Activated T-helper 1 cell treated with anti-CD3 and anti-CD28 coated beads, Interleukin-12 subunit alpha, Interleukin-12 subunit beta, Interleukin-2, Interleukin-4 antibody, amounts not matched to agents 30 ng/mL and 10 ng/mL and 1 ng/mL, durations not matched to agents 14 hours and 24 hours and 36 hours (primary cell): ENCODE data around the gene ELOVL6. TPM values are rescaled to one million over a fixed set of nuclear protein-coding genes. Genes with fewer than 3 reads are reported as not detected.
"Not testable (repeated sequence)": the region's sequence is repeated elsewhere in the genome, so short reads cannot be mapped to it uniquely, and the experiment has no call there.

Experiments used
- DNase-seq: peaks from one replicate; pipeline ENCODE4 v3.0.0; 2021; ENCODE audit warnings: low spot score
- H3K27ac Mint-ChIP-seq: one replicate; pipeline ENCODE4 v1.8.0; 2021; ENCODE audit warnings: mild to moderate bottlenecking, mixed read lengths
- H3K27me3 Mint-ChIP-seq: one replicate; pipeline ENCODE4 v1.8.0; 2022; ENCODE audit warnings: mild to moderate bottlenecking, moderate library complexity, mixed read lengths; ENCODE audit not compliant: insufficient read depth
- H3K36me3 Mint-ChIP-seq: one replicate; pipeline ENCODE4 v1.8.0; 2021; ENCODE audit warnings: low read depth, mixed read lengths
- H3K4me1 Mint-ChIP-seq: one replicate; pipeline ENCODE4 v1.8.0; 2021; ENCODE audit warnings: low read depth, mixed read lengths
- H3K4me3 Mint-ChIP-seq: one replicate; pipeline ENCODE4 v1.8.0; 2021; ENCODE audit warnings: mild to moderate bottlenecking, moderate library complexity, mixed read lengths
- H3K9me3 Mint-ChIP-seq: one replicate; pipeline ENCODE4 v1.8.0; 2021; ENCODE audit warnings: mixed read lengths
- intact Hi-C: fragments of 100-400 bp; cut with micrococcal nuclease; formaldehyde crosslinking; loops from one replicate; pipeline ENCODE4 v1.15.1; 2024
- total RNA-seq: library from RNA; stranded (reverse); gene quantifications from 2 replicates; pipeline ENCODE4 v1.2.3, GENCODE V29; 2022

Gene ELOVL6
- total RNA-seq, 1 donor from 2014 or later, result 19.1 TPM

GRCh38 chr4:110042545-110043517 lies 155.6 kb downstream of the ELOVL6 start:
- peaks cover 16% of the 10 kb centered on the region for H3K4me1 Mint-ChIP-seq
- no peak for DNase-seq
- no peak overlapping the region for H3K27ac Mint-ChIP-seq
- H3K36me3 Mint-ChIP-seq, result no peaks in the 10 kb centered on the region
- H3K9me3 Mint-ChIP-seq, result no peaks in the 10 kb centered on the region
- no peak overlapping the region for H3K4me3 Mint-ChIP-seq
- H3K27me3 Mint-ChIP-seq, result peaks cover 12% of the 10 kb centered on the region
- intact Hi-C loops, result no loop called here

DNA sequence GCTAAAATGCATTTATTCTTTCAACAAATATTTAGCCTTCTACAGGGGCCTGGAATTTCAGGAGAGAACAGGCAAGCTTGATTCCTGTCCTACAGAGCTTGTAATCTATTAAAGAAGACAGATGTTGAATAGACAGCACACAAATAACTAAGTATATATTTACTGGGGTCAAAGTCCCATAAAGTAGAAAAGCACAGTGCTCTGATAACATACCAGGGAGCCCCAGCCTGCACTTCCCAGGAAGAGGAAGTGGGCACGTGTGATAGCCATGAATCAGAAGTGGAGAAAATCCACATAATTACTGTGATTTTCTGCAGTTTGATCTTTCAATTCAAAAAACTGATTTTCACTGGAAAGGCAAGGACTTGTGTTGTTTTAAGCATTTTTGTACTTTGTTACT lies 156.7 kb downstream of the ELOVL6 start:
- H3K27me3 Mint-ChIP-seq, result peaks cover 21% of the 10 kb centered on the region
- no peak for DNase-seq
- intact Hi-C loops, result no loop called here
- no peaks in the 10 kb centered on the region for H3K36me3 Mint-ChIP-seq
- no peaks in the 10 kb centered on the region for H3K9me3 Mint-ChIP-seq
- H3K4me3 Mint-ChIP-seq, result no peak overlapping the region
- no peak overlapping the region for H3K27ac Mint-ChIP-seq
- peaks cover 12% of the 10 kb centered on the region for H3K4me1 Mint-ChIP-seq

DNA sequence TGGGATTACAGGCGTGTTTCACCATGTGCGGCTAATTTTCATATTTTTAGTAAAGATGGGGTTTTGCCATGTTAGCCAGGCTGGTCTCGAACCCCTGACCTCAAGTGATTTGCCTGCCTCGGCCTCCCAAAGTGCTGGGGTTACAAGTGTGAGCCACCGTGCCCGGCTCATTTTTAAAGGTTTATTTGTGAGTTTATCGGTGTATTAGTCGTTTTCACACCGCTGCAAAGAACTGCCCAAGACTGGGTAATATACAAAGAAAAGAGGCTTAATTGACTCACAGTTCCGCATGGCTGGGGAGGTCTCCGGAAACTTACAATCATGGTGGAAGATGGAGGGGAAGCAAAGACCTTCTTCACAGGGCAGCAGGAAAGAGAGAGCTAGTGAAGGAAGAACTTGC lies 159.3 kb downstream of the ELOVL6 start:
- H3K4me3 Mint-ChIP-seq, DNase-seq, intact Hi-C loops, H3K36me3 Mint-ChIP-seq, H3K27ac Mint-ChIP-seq, H3K4me1 Mint-ChIP-seq, H3K9me3 Mint-ChIP-seq: not testable (repeated sequence)
- peaks cover 29% of the 10 kb centered on the region for H3K27me3 Mint-ChIP-seq

DNA sequence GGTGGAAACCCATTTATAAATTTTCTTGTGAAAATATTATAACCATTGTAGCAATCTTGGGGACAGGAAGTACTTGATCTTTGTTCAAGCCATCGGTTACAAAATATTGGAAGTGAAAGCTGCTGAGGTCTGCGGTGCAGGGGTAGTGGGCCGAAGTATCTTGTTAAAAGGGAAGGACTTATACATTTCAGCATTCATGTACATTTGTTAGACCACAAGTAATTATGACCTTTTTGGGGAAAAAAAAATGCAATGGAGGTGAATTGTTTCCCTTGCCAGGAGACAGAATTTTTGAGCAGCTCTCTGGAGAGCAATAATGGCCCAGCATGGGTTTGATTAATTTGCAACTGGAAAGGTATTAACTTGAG lies 164.4 kb downstream of the ELOVL6 start:
- Mint-ChIP-seq H3K4me3 (no peak overlapping the region), H3K27ac (no peak overlapping the region), H3K36me3 (peaks cover 2% of the 10 kb centered on the region), H3K27me3 (peaks cover 26% of the 10 kb centered on the region), H3K4me1 (peaks cover 14% of the 10 kb centered on the region), H3K9me3 (peaks cover 4% of the 10 kb centered on the region)
- intact Hi-C loops, result no loop called here
- no peak for DNase-seq

GRCh38 chr4:110033355-110034025 lies 164.9 kb downstream of the ELOVL6 start:
- H3K4me3 Mint-ChIP-seq, result no peak overlapping the region
- H3K36me3 Mint-ChIP-seq, result peaks cover 2% of the 10 kb centered on the region
- H3K27ac Mint-ChIP-seq, result no peak overlapping the region
- DNase-seq, result no peak
- H3K27me3 Mint-ChIP-seq, result peaks cover 26% of the 10 kb centered on the region
- peaks cover 14% of the 10 kb centered on the region for H3K4me1 Mint-ChIP-seq
- peaks cover 4% of the 10 kb centered on the region for H3K9me3 Mint-ChIP-seq
- intact Hi-C loops, result no loop called here

DNA sequence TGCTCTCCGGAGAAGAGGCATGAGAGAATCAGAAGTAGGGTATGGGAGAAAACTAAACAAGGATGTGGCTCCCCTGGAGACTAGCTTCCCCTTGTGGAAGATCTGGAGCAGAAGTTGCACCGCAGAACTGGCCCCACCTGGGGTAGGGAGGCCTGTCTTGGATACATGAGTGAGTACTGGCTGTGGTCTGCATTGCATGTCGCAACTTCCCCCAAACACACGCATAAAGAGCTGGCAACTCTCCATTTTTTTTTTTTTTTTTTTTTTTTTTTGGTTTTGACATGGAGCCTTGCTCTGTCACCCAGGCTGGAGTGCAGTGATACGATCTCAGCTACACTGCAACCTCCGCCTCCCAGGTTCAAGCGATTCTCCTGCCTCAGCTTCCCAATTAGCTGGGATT lies 165.8 kb downstream of the ELOVL6 start:
- H3K36me3 Mint-ChIP-seq, result peaks cover 2% of the 10 kb centered on the region
- H3K4me3 Mint-ChIP-seq, result no peak overlapping the region
- peaks cover 4% of the 10 kb centered on the region for H3K9me3 Mint-ChIP-seq
- no peak overlapping the region for H3K27ac Mint-ChIP-seq
- peaks cover 14% of the 10 kb centered on the region for H3K4me1 Mint-ChIP-seq
- no peak for DNase-seq
- H3K27me3 Mint-ChIP-seq, result peaks cover 23% of the 10 kb centered on the region
- intact Hi-C loops, result no loop called here

- intact Hi-C loops, result no loop called here
- Mint-ChIP-seq H3K27ac (no peak overlapping the region), H3K9me3 (peaks cover 2% of the 10 kb centered on the region), H3K27me3 (peaks cover 26% of the 10 kb centered on the region), H3K4me3 (no peak overlapping the region), H3K36me3 (no peaks in the 10 kb centered on the region), H3K4me1 (no peaks in the 10 kb centered on the region)
- no peak for DNase-seq
These were observed 172.7 kb downstream of the ELOVL6 start for GRCh38 chr4:110025718-110026117.

GRCh38 chr4:110025056-110025455 lies 173.4 kb downstream of the ELOVL6 start:
- no peaks in the 10 kb centered on the region for H3K36me3 Mint-ChIP-seq
- no peaks in the 10 kb centered on the region for H3K9me3 Mint-ChIP-seq
- DNase-seq, result no peak
- no peak overlapping the region for H3K4me3 Mint-ChIP-seq
- peaks cover 24% of the 10 kb centered on the region for H3K27me3 Mint-ChIP-seq
- H3K4me1 Mint-ChIP-seq, result no peaks in the 10 kb centered on the region
- intact Hi-C loops, result no loop called here
- H3K27ac Mint-ChIP-seq, result no peak overlapping the region

GRCh38 chr4:110022457-110022856 lies 176.0 kb downstream of the ELOVL6 start:
- Mint-ChIP-seq H3K27ac (no peak overlapping the region), H3K4me3 (no peak overlapping the region), H3K36me3 (no peaks in the 10 kb centered on the region), H3K4me1 (no peaks in the 10 kb centered on the region), H3K9me3 (no peaks in the 10 kb centered on the region), H3K27me3 (peaks cover 28% of the 10 kb centered on the region)
- intact Hi-C loops, result no loop called here
- no peak for DNase-seq

DNA sequence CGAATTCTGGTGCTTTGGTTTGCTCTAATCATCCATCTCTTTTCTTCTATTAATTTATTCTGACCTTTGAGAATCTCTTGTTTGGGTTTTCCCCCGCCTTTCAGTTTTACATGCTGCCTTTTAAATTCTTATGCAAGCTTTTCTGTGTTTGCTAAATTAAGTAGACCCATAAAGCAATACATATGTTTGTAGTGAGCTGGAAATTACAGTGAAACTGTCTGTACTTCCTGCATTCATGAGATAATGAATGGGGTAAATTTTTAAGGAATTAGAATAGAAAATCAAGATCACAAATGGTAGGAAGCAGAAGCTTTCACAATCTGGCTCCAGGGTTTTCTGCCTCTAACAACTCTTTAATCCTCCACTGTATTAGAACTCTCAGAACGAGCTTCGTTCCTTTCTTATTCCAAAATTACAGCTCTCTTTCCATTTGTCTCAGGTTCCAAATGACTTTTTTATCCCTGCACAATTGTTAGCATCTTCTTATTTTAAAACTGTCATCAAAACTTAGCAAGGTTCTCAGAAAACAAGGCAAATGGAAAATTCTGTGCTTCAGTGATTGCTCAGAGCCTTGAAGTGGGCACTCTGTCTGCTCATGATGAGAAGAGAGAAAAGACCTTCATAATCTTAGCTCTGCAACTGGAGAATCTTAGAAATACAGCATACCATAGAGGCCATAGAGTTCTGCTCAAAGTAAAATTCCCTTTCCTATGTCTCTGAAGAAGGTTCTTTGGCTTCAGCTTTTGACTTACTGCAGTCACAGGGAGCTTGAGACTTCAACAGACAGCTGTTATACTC lies 177.6 kb downstream of the ELOVL6 start:
- no peak for DNase-seq
- no peaks in the 10 kb centered on the region for H3K9me3 Mint-ChIP-seq
- intact Hi-C loops, result no loop called here
- no peak overlapping the region for H3K4me3 Mint-ChIP-seq
- peaks cover 20% of the 10 kb centered on the region for H3K27me3 Mint-ChIP-seq
- no peaks in the 10 kb centered on the region for H3K36me3 Mint-ChIP-seq
- H3K27ac Mint-ChIP-seq, result no peak overlapping the region
- H3K4me1 Mint-ChIP-seq, result no peaks in the 10 kb centered on the region

DNA sequence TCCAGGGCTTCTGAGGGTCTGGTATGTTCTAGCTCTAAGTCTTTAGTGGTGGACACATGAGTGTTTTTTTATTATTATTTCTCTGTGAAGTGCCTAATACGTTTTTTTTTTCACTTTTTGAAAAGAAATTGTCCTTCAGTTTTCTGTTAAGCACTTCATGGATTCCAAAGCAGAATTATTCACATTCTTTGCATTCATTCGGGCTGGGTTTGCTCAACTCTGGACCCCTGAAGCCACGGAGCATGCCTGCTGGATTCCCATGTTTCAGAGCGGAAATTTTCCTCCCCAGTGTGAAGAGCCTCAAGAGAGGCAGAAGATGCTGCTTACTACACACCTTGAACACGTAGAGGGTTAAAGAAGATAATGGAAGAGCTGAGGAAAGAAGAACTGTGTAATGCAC lies 178.3 kb downstream of the ELOVL6 start:
- DNase-seq, result no peak
- H3K9me3 Mint-ChIP-seq, result no peaks in the 10 kb centered on the region
- no peaks in the 10 kb centered on the region for H3K4me1 Mint-ChIP-seq
- H3K27me3 Mint-ChIP-seq, result peaks cover 15% of the 10 kb centered on the region
- no peaks in the 10 kb centered on the region for H3K36me3 Mint-ChIP-seq
- no peak overlapping the region for H3K4me3 Mint-ChIP-seq
- H3K27ac Mint-ChIP-seq, result no peak overlapping the region
- intact Hi-C loops, result no loop called here

- no peaks in the 10 kb centered on the region for H3K4me1 Mint-ChIP-seq
These were observed 179.3 kb downstream of the ELOVL6 start for GRCh38 chr4:110019153-110019552.

DNA sequence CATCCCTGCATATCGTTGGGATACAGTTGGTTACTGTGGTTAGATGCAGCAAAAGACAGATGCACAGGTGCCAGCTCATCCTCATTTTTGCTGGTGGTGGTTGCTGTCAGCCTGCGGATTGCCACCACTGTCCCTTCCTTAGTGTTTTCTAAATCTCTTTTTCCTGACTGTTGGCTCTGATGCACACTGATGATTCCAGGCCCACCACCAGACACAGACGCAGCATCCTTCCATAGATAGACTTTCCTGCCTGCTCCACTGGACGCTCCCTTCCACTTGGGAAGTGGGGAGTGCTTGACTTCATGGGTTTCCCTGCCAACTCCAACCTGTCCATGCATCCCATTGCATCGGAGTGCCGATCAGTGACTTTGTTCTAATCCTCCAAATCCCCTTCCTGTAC lies 184.2 kb downstream of the ELOVL6 start:
- Mint-ChIP-seq H3K4me3 (no peak overlapping the region), H3K9me3 (no peaks in the 10 kb centered on the region), H3K27me3 (peaks cover 12% of the 10 kb centered on the region), H3K4me1 (no peaks in the 10 kb centered on the region), H3K36me3 (no peaks in the 10 kb centered on the region), H3K27ac (no peak overlapping the region)
- no peak for DNase-seq
- intact Hi-C loops, result no loop called here

More at GRCh38 chr4:110019153-110019552, 179.3 kb downstream of the ELOVL6 start:
- DNase-seq, result no peak
- H3K9me3 Mint-ChIP-seq, result no peaks in the 10 kb centered on the region
- intact Hi-C loops, result no loop called here
- no peak overlapping the region for H3K4me3 Mint-ChIP-seq
- no peak overlapping the region for H3K27ac Mint-ChIP-seq
- peaks cover 14% of the 10 kb centered on the region for H3K27me3 Mint-ChIP-seq
- H3K36me3 Mint-ChIP-seq, result no peaks in the 10 kb centered on the region
